HCT116 (cell line): ENCODE results near the gene IQGAP3. TPM values are rescaled to one million over a fixed set of nuclear protein-coding genes. Genes with fewer than 3 reads are reported as not detected.

Experiments used
- ATAC-seq: fragments of 200-7000 bp; cut with Tn5 transposase; 2 replicates; pipeline ENCODE4 v1.9.1; 2020; ENCODE audit warnings: mild to moderate bottlenecking, moderate library complexity
- BruUV-seq: library from RNA; stranded (reverse); fragments of 400-500 nt; replicated peaks from 2 replicates; lab custom pipeline; 2021; lab: Mats Ljungman, UMichigan
- CTCF ChIA-PET: fragments of 300-600 bp; sonication (Branson Sonifier 250); formaldehyde crosslinking; loops from one replicate; lab custom pipeline; 2021; ENCODE audit warnings: antibody characterized with exemption; lab: Charles Lee
- POLR2A ChIA-PET: fragments of 300-600, 350-600 bp; sonication (Branson Sonifier 250); formaldehyde crosslinking; loops from one replicate; lab custom pipeline; 2021; ENCODE audit warnings: antibody characterized with exemption; lab: Charles Lee
- RAD21 ChIA-PET, 2 experiments: fragments of 300-600 bp; sonication (Branson Sonifier 250); formaldehyde crosslinking; loops; one replicate each; lab custom pipeline; 2023; ENCODE audit warnings: low total read pairs in 2 of 2; ENCODE audit not compliant: uncharacterized antibody in 2 of 2, unreplicated experiment in 2 of 2, low non-redundant PET in 1 of 2; lab: Charles Lee
- DNase-seq: peaks from one replicate; pipeline ENCODE4 v3.0.0-alpha.2; 2010; ENCODE audit warnings: low read depth, low spot score
- H2AFZ ChIP-seq: fragments of 200-600 bp; shearing (Covaris generic), sonication (generic); 2 replicates; pipeline ENCODE4 v1.6.1; 2017; ENCODE audit warnings: low read depth, mixed run types, mixed read lengths, antibody characterized with exemption, low read length; ENCODE audit not compliant: poor library complexity, severe bottlenecking
- H3K27ac ChIP-seq: 2 replicates; pipeline ENCODE4 v1.5.1; 2012; ENCODE audit warnings: low read depth, low read length
- H3K27me3 ChIP-seq: fragments of 200-600 bp; sonication (generic); 2 replicates; pipeline ENCODE4 v1.6.1; 2016; ENCODE audit warnings: mixed run types, low read length, mixed read lengths; ENCODE audit not compliant: insufficient read depth
- H3K36me3 ChIP-seq, 2 experiments: fragments of 200-500 bp in 1 of 2; fragments of 200-600 bp in 1 of 2; sonication (Bioruptor generic) in 1 of 2; sonication (generic) in 1 of 2; 2 replicates each; pipeline versions ENCODE4 v1.5.1 to v1.6.1; 2014 to 2016; ENCODE audit warnings: low read length in 2 of 2, inconsistent platforms in 1 of 2, mixed read lengths in 1 of 2, mixed run types in 1 of 2; ENCODE audit not compliant: insufficient read depth in 2 of 2, control insufficient read depth in 1 of 2
- H3K4me1 ChIP-seq, 2 experiments: fragments of 200-600 bp in 1 of 2; sonication (generic) in 1 of 2; 2 replicates each; pipeline versions ENCODE4 v1.5.1 to v1.6.1; 2012 to 2017; ENCODE audit warnings: low read length in 2 of 2, inconsistent platforms in 1 of 2, mild to moderate bottlenecking in 1 of 2, mixed read lengths in 1 of 2, mixed run types in 1 of 2, moderate library complexity in 1 of 2; ENCODE audit not compliant: insufficient read depth in 2 of 2, control insufficient read depth in 1 of 2
- H3K4me2 ChIP-seq: fragments of 200-600 bp; sonication (generic); 2 replicates; pipeline ENCODE4 v1.6.1; 2017; ENCODE audit warnings: mixed run types, low read length, mixed read lengths
- H3K4me3 ChIP-seq, 2 experiments: fragments of 200-600 bp in 1 of 2; sonication (generic) in 1 of 2; replicated peaks in 1 of 2; 2 replicates each; pipeline ENCODE4 v1.5.1; 2011 to 2016; ENCODE audit warnings: low read length in 2 of 2, control low read depth in 1 of 2, low read depth in 1 of 2, mild to moderate bottlenecking in 1 of 2, mixed read lengths in 1 of 2, mixed run types in 1 of 2
- H3K79me2 ChIP-seq: fragments of 200-600 bp; sonication (generic); 2 replicates; pipeline ENCODE4 v1.6.1; 2017; ENCODE audit warnings: mild to moderate bottlenecking, mixed run types, low read length, moderate library complexity, mixed read lengths; ENCODE audit not compliant: insufficient read depth
- H3K9ac ChIP-seq: fragments of 200-600 bp; sonication (generic); 2 replicates; pipeline ENCODE4 v1.6.1; 2016; ENCODE audit warnings: low read length, mixed read lengths
- H3K9me2 ChIP-seq: fragments of 200-600 bp; sonication (generic), shearing (Covaris generic); 2 replicates; pipeline ENCODE4 v1.6.1; 2017; ENCODE audit warnings: mixed run types, mild to moderate bottlenecking, moderate library complexity; ENCODE audit not compliant: insufficient read depth
- H3K9me3 ChIP-seq, 2 experiments: fragments of 200-500 bp in 1 of 2; fragments of 200-600 bp in 1 of 2; sonication (Bioruptor generic) in 1 of 2; sonication (generic) in 1 of 2; 2 replicates each; pipeline ENCODE4 v1.6.1; 2014 to 2017; ENCODE audit warnings: low read length in 2 of 2, mixed read lengths in 2 of 2, inconsistent platforms in 1 of 2, low read depth in 1 of 2, mild to moderate bottlenecking in 1 of 2, mixed run types in 1 of 2, moderate library complexity in 1 of 2; ENCODE audit not compliant: control insufficient read depth in 1 of 2, insufficient read depth in 1 of 2
- H4K20me1 ChIP-seq: fragments of 200-600 bp; sonication (generic), shearing (Covaris generic); 2 replicates; pipeline ENCODE4 v1.6.1; 2017; ENCODE audit warnings: mixed run types, mild to moderate bottlenecking, moderate library complexity; ENCODE audit not compliant: insufficient read depth
- CBX3 ChIP-seq: IDR thresholded peaks from 2 replicates; pipeline ENCODE4 v1.6.1; 2012; ENCODE audit warnings: low read depth
- EGR1 ChIP-seq: IDR thresholded peaks from 2 replicates; pipeline ENCODE4 v1.6.1; 2012; ENCODE audit warnings: low read depth
- EZH2phosphoT487 ChIP-seq: fragments of 200-600 bp; IDR thresholded peaks from 2 replicates; pipeline ENCODE4 v1.6.1; 2018; ENCODE audit warnings: antibody characterized with exemption, borderline replicate concordance
- JUND ChIP-seq: IDR thresholded peaks from 2 replicates; pipeline ENCODE4 v1.6.1; 2012
- MAX ChIP-seq: IDR thresholded peaks from 2 replicates; pipeline ENCODE4 v1.6.1; 2012
- POLR2A ChIP-seq: IDR thresholded peaks from 2 replicates; pipeline ENCODE4 v1.7.0; 2011; ENCODE audit warnings: borderline replicate concordance; ENCODE audit not compliant: insufficient read depth, insufficient read length; ENCODE audit errors: extremely low read depth
- POLR2AphosphoS5 ChIP-seq: IDR thresholded peaks from 2 replicates; pipeline ENCODE4 v1.6.1; 2011; ENCODE audit warnings: mild to moderate bottlenecking, low read depth, low read length, moderate library complexity
- RAD21 ChIP-seq: IDR thresholded peaks from 2 replicates; pipeline ENCODE4 v1.6.1; 2012; ENCODE audit warnings: low read depth, mild to moderate bottlenecking
- SIN3A ChIP-seq: IDR thresholded peaks from 2 replicates; pipeline ENCODE4 v1.6.1; 2012; ENCODE audit warnings: low read depth
- SRF ChIP-seq: IDR thresholded peaks from 2 replicates; pipeline ENCODE4 v1.6.1; 2012; ENCODE audit warnings: low read depth
- TCF7L2 ChIP-seq: IDR thresholded peaks from 2 replicates; pipeline ENCODE4 v1.7.0; 2011; ENCODE audit warnings: borderline replicate concordance, inconsistent platforms; ENCODE audit not compliant: insufficient read depth, insufficient read length; ENCODE audit errors: extremely low read depth
- YY1 ChIP-seq: IDR thresholded peaks from 2 replicates; pipeline ENCODE4 v1.6.1; 2011; ENCODE audit warnings: low read length, low read depth, moderate library complexity, mild to moderate bottlenecking; ENCODE audit not compliant: insufficient replicate concordance; ENCODE audit errors: extremely low read depth
- ZBTB33 ChIP-seq: IDR thresholded peaks from 2 replicates; pipeline ENCODE4 v1.6.1; 2011; ENCODE audit warnings: mild to moderate bottlenecking, low read length, moderate library complexity; ENCODE audit not compliant: insufficient replicate concordance; ENCODE audit errors: extremely low read depth
- ZFX ChIP-seq: fragments of 450-650 bp; IDR thresholded peaks from 2 replicates; pipeline ENCODE4 v1.6.1; 2017
- ZNF274 ChIP-seq: fragments of 200-500 bp; sonication (Bioruptor generic); IDR thresholded peaks from 2 replicates; pipeline ENCODE4 v1.6.1; 2014; ENCODE audit warnings: mild to moderate bottlenecking, low read depth, low read length, inconsistent platforms
- intact Hi-C: fragments of 100-400 bp; cut with micrococcal nuclease; formaldehyde crosslinking; loops from 2 replicates; pipeline ENCODE4 v1.10.0; 2022
- total RNA-seq: library from RNA; stranded (reverse); gene quantifications from one replicate; pipeline ENCODE4 v1.2.1, GENCODE V29; 2021; ENCODE audit not compliant: unreplicated experiment
- TF ChIP-seq, protein P1 (sequence below): IDR thresholded peaks from 2 replicates; pipeline ENCODE4 v1.6.1; 2012
- TF ChIP-seq, protein P2 (sequence below): IDR thresholded peaks from 2 replicates; pipeline ENCODE4 v1.6.1; 2012; ENCODE audit warnings: low read depth
- TF ChIP-seq, protein P3 (sequence below), 3 experiments: fragments of 200-600 bp in 1 of 3; sonication (generic) in 1 of 3; IDR thresholded peaks in 2 of 3; conservative IDR thresholded peaks in 1 of 3; 2 replicates each; pipeline ENCODE4 v1.5.1; 2012 to 2017; ENCODE audit warnings: low read depth in 2 of 3, low read length in 2 of 3, antibody characterized with exemption in 1 of 3, borderline replicate concordance in 1 of 3, control low read depth in 1 of 3, mild to moderate bottlenecking in 1 of 3, mixed read lengths in 1 of 3, mixed run types in 1 of 3, moderate library complexity in 1 of 3; ENCODE audit not compliant: insufficient read depth in 1 of 3

IQGAP3 gene
- total RNA-seq, 1 experiment from 2014 or later, result 38.8 TPM

- no peak overlapping the region for H3K4me2 ChIP-seq
- no TSS peak for BruUV-seq
- H2AFZ ChIP-seq, result no peak overlapping the region
- H4K20me1 ChIP-seq, result no peaks in the 10 kb centered on the region
- TF ChIP-seq, protein P1, sequence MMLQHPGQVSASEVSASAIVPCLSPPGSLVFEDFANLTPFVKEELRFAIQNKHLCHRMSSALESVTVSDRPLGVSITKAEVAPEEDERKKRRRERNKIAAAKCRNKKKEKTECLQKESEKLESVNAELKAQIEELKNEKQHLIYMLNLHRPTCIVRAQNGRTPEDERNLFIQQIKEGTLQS, result no peak
- no peak for TF ChIP-seq RAD21
- no peak for TF ChIP-seq TCF7L2
- TF ChIP-seq ZFX, result no peak
- no peak for TF ChIP-seq SRF
- TF ChIP-seq, protein P2, sequence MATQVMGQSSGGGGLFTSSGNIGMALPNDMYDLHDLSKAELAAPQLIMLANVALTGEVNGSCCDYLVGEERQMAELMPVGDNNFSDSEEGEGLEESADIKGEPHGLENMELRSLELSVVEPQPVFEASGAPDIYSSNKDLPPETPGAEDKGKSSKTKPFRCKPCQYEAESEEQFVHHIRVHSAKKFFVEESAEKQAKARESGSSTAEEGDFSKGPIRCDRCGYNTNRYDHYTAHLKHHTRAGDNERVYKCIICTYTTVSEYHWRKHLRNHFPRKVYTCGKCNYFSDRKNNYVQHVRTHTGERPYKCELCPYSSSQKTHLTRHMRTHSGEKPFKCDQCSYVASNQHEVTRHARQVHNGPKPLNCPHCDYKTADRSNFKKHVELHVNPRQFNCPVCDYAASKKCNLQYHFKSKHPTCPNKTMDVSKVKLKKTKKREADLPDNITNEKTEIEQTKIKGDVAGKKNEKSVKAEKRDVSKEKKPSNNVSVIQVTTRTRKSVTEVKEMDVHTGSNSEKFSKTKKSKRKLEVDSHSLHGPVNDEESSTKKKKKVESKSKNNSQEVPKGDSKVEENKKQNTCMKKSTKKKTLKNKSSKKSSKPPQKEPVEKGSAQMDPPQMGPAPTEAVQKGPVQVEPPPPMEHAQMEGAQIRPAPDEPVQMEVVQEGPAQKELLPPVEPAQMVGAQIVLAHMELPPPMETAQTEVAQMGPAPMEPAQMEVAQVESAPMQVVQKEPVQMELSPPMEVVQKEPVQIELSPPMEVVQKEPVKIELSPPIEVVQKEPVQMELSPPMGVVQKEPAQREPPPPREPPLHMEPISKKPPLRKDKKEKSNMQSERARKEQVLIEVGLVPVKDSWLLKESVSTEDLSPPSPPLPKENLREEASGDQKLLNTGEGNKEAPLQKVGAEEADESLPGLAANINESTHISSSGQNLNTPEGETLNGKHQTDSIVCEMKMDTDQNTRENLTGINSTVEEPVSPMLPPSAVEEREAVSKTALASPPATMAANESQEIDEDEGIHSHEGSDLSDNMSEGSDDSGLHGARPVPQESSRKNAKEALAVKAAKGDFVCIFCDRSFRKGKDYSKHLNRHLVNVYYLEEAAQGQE, result no peak
- TF ChIP-seq MAX, result no peak
- no peak for TF ChIP-seq EZH2phosphoT487
- TF ChIP-seq ZBTB33, result no peak
- TF ChIP-seq ZNF274, result no peak
- TF ChIP-seq POLR2A, result no peak
- no peak for TF ChIP-seq YY1
- no peak for TF ChIP-seq EGR1
- no peak for TF ChIP-seq JUND
- TF ChIP-seq CBX3, result no peak
- TF ChIP-seq POLR2AphosphoS5, result no peak
- no peak for TF ChIP-seq SIN3A
- TF ChIP-seq, protein P3, sequence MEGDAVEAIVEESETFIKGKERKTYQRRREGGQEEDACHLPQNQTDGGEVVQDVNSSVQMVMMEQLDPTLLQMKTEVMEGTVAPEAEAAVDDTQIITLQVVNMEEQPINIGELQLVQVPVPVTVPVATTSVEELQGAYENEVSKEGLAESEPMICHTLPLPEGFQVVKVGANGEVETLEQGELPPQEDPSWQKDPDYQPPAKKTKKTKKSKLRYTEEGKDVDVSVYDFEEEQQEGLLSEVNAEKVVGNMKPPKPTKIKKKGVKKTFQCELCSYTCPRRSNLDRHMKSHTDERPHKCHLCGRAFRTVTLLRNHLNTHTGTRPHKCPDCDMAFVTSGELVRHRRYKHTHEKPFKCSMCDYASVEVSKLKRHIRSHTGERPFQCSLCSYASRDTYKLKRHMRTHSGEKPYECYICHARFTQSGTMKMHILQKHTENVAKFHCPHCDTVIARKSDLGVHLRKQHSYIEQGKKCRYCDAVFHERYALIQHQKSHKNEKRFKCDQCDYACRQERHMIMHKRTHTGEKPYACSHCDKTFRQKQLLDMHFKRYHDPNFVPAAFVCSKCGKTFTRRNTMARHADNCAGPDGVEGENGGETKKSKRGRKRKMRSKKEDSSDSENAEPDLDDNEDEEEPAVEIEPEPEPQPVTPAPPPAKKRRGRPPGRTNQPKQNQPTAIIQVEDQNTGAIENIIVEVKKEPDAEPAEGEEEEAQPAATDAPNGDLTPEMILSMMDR (IDR thresholded peaks at IDR 0.05 in 2 of 3, conservative IDR thresholded peaks at IDR 0.05 in 1 of 3; ENCODE audit: borderline replicate concordance in 1 of 3, insufficient read depth in 1 of 3, low read depth in 2 of 3, low read length in 2 of 3), result no peak
- TF ChIP-seq, all 23 proteins: peak for 0
- Histone ChIP-seq H3K27ac (no peak overlapping the region), H3K9ac (no peak overlapping the region), H3K4me3 (no peak overlapping the region), H3K9me3 (no peaks in the 10 kb centered on the region), H3K4me1 (peaks cover 0 to 17% of the 10 kb centered on the region in 2 experiments; a peak in 2 of 4 replicates), H3K9me2 (no peaks in the 10 kb centered on the region), H3K79me2 (no peaks in the 10 kb centered on the region), H3K36me3 (peaks cover 10 to 13% of the 10 kb centered on the region in 2 experiments; a peak in 3 of 4 replicates), H3K27me3 (no peaks in the 10 kb centered on the region)
- intact Hi-C loops, result loop anchor here (5.0 kb wide), 1 partner anchor 38 kb away; no protein-coding TSS in a partner anchor
- CTCF ChIA-PET, result no interaction called here
- RAD21 ChIA-PET, result no interaction called here
- POLR2A ChIA-PET, result no interaction called here
- DNase-seq, result no peak
- no peak for ATAC-seq
Measured at GRCh38 chr1:156549831-156550230, 22.5 kb downstream of the IQGAP3 start.
